ENCODE results near the gene LTK. TPM values are rescaled to one million over a fixed set of nuclear protein-coding genes. Genes with fewer than 3 reads are reported as not detected.

LTK gene
- total and polyA plus RNA-seq, 8 donors = 1.2 to 25.2 (median 6.5) TPM

GRCh38 chr15:41523097-41523496, 9.5 kb upstream of the LTK start:
- no peaks in the 10 kb centered on the region for H3K4me1 ChIP-seq
- intact Hi-C loops (cut with DNase I; ENCODE audit: low total_unique reads) = no loop called here
- DNase-seq = no peak
- H3K27me3 ChIP-seq = no peaks in the 10 kb centered on the region
- TF ChIP-seq POLR2A (IDR thresholded peaks at IDR 0.05) (no peak), EP300 (IDR thresholded peaks at IDR 0.05) (no peak), POLR2AphosphoS5 (IDR thresholded peaks at IDR 0.05) (no peak)
- TF ChIP-seq, protein P1, sequence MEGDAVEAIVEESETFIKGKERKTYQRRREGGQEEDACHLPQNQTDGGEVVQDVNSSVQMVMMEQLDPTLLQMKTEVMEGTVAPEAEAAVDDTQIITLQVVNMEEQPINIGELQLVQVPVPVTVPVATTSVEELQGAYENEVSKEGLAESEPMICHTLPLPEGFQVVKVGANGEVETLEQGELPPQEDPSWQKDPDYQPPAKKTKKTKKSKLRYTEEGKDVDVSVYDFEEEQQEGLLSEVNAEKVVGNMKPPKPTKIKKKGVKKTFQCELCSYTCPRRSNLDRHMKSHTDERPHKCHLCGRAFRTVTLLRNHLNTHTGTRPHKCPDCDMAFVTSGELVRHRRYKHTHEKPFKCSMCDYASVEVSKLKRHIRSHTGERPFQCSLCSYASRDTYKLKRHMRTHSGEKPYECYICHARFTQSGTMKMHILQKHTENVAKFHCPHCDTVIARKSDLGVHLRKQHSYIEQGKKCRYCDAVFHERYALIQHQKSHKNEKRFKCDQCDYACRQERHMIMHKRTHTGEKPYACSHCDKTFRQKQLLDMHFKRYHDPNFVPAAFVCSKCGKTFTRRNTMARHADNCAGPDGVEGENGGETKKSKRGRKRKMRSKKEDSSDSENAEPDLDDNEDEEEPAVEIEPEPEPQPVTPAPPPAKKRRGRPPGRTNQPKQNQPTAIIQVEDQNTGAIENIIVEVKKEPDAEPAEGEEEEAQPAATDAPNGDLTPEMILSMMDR (IDR thresholded peaks at IDR 0.05) = no peak
- WGBS, 5 donors = 83 to 99% (median 93%) methylated on average over 1 to 5 of the region's 5 CpGs
- H3K4me3 ChIP-seq = no peak overlapping the region
- H3K9me3 ChIP-seq = no peaks in the 10 kb centered on the region
- H3K36me3 ChIP-seq = peaks cover 28 to 88% (median 85%) of the 10 kb centered on the region in 4 donors
- H3K27ac ChIP-seq = no peak overlapping the region

- Histone ChIP-seq H3K36me3 (peaks cover 14 to 87% (median 83%) of the 10 kb centered on the region in 4 donors), H3K4me3 (no peak overlapping the region), H3K27me3 (no peaks in the 10 kb centered on the region), H3K4me1 (no peaks in the 10 kb centered on the region), H3K27ac (no peak overlapping the region), H3K9me3 (no peaks in the 10 kb centered on the region)
- intact Hi-C loops (cut with DNase I; ENCODE audit: low total_unique reads) = no loop called here
- no peak for DNase-seq
- 85 to 89% (median 87%) methylated on average over 9 of the region's 9 CpGs for WGBS, 5 donors
- TF ChIP-seq POLR2A (IDR thresholded peaks at IDR 0.05) = no peak
- TF ChIP-seq POLR2AphosphoS5 (IDR thresholded peaks at IDR 0.05) = no peak
- TF ChIP-seq EP300 (IDR thresholded peaks at IDR 0.05) = no peak
- TF ChIP-seq, protein P1 (IDR thresholded peaks at IDR 0.05) = no peak
Measured at GRCh38 chr15:41521614-41522013, 8.0 kb upstream of the LTK start.

- H3K36me3 ChIP-seq = peaks cover 5 to 78% (median 73%) of the 10 kb centered on the region in 4 donors
Measured at GRCh38 chr15:41520636-41521035, 7.0 kb upstream of the LTK start.

DNA sequence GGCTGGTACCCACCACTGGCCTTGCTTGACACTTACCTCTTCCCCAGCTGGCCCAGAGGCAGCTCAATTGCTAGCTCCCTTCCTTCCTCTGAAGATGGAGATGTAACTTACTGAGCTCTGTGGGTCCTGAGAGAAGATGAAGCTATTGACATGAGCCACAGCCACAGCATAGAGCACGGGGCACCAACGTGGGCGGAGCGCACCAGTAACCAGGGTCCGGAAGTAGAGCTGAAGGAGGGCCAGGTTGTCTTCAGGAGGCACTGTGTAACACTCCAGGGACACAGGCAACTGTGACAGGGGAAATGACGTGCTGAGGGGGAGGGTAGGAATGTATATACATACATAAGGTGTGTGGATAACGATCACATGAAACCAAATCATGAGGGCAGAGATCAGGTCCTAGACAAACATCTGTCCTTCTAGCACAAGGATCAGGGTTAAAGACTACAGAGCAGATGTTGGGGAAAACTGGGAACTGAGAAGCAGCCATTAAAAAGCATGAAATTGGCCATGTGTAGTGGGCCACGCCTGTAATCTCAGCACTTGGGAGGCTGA, 4.3 kb upstream of the LTK start:
- Histone ChIP-seq H3K27ac (no peak overlapping the region), H3K4me1 (peaks cover 10 to 12% (median 11%) of the 10 kb centered on the region in 4 donors), H3K9me3 (no peaks in the 10 kb centered on the region), H3K4me3 (no peak overlapping the region), H3K27me3 (peaks cover 0 to 11% (median 10%) of the 10 kb centered on the region in 3 donors), H3K36me3 (peaks cover 5 to 52% (median 47%) of the 10 kb centered on the region in 4 donors)
- TF ChIP-seq POLR2A (IDR thresholded peaks at IDR 0.05) (no peak), POLR2AphosphoS5 (IDR thresholded peaks at IDR 0.05) (no peak), EP300 (IDR thresholded peaks at IDR 0.05) (no peak)
- TF ChIP-seq, protein P1 (IDR thresholded peaks at IDR 0.05) = no peak
- 91 to 96% (median 93%) methylated on average over 8 of the region's 8 CpGs for WGBS, 5 donors
- intact Hi-C loops (cut with DNase I; ENCODE audit: low total_unique reads) = no loop called here
- DNase-seq = no peak

More at GRCh38 chr15:41520636-41521035, 7.0 kb upstream of the LTK start:
- WGBS, 5 donors = 91 to 96% (median 95%) methylated on average over 9 to 17 of the region's 17 CpGs
- DNase-seq = no peak
- no peaks in the 10 kb centered on the region for H3K9me3 ChIP-seq
- intact Hi-C loops (cut with DNase I; ENCODE audit: low total_unique reads) = no loop called here
- no peaks in the 10 kb centered on the region for H3K4me1 ChIP-seq
- H3K27me3 ChIP-seq = no peaks in the 10 kb centered on the region
- no peak for TF ChIP-seq POLR2A (IDR thresholded peaks at IDR 0.05)
- no peak for TF ChIP-seq EP300 (IDR thresholded peaks at IDR 0.05)
- TF ChIP-seq POLR2AphosphoS5 (IDR thresholded peaks at IDR 0.05) = no peak
- TF ChIP-seq, protein P1 (IDR thresholded peaks at IDR 0.05) = no peak
- no peak overlapping the region for H3K27ac ChIP-seq
- no peak overlapping the region for H3K4me3 ChIP-seq

Measured in stomach (tissue), 9 donors.